Activated naive CD4-positive, alpha-beta T cell (primary cell): ENCODE data around the gene LRFN2.

Source experiments
- DNase-seq, 4 experiments: peaks; one replicate each; lab custom pipeline; 2025; lab: John Stamatoyannopoulos, UW

Gene LRFN2

DNA sequence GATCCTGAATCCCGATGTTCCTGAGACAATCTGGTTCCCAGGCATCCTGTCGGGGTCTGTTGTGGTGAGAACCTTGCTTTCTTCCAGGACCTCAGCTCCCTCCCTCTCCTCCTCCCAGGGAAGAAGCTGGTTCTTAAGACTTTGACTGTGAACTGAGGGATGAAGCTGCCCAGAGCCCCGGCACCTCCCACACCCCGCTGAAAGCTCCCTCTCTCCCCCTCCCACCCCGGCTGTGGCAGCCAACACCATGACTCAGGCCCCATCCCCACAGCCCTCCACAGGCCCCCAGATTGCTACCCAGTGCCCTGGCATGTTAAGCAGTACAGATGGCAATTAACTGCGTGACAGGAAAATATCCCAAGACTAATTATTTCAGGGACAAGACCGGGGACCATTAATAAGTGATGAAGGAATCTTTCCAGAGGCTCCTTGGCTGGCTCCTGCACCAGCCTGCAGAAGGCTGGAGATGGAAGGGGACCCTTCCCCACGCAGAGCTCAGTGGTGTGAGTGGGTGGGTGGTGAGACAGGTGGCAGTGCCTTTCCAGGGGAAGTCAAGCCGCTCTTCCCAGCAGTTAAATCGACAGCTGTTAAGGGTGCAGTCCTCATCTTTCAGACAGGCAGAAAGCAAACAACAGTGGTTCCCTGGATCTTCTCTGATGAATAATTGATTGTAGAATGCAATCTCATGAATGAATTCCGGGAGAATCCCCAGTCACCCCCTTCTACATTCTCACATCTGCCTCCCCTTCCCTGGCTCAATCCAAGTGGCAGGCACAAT, 237.9 kb downstream of the LRFN2 start:
- DNase-seq = no peak

DNA sequence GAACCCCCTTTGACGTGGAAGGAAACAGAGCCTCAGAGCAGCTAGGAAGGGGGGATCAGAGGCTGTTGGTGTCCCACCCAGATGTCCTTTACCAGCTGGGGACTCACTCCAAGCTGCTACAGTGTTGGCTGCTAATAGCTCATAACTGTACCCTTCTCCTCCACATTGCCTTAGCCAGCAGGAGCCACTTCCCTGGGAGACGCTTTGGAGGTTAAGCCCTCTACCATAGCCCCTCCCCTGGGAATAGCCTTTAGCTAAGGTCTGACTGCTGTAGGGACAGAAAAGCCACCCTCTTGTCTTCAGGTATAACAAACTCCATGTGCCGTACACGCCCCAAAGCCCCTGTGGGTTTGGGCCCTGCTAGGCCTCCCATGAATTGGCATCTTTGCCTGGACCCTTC, 238.6 kb downstream of the LRFN2 start:
- DNase-seq = no peak

GRCh38 chr6:40347571-40348011, 239.6 kb downstream of the LRFN2 start:
- DNase-seq = no peak

DNA sequence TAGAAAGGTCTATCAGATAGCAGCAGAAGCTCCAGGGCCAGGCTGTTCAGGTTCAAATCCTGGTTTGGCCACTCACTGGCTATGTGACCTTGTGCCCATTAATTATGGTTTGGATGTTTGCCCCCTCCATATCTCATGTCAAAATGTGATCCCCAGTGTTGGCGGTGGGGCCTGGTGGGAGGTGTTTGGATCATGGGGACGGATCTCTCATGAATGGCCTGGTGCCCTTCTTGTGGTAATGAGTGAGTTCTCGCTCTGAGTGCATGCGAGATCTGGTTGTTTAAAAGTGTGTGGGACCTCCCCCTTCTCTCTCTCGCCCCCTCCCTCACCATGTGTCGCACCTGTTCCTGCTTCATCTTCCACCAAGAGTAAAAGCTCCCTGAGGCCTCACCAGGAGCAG, 240.9 kb downstream of the LRFN2 start:
- DNase-seq = no peak

DNA sequence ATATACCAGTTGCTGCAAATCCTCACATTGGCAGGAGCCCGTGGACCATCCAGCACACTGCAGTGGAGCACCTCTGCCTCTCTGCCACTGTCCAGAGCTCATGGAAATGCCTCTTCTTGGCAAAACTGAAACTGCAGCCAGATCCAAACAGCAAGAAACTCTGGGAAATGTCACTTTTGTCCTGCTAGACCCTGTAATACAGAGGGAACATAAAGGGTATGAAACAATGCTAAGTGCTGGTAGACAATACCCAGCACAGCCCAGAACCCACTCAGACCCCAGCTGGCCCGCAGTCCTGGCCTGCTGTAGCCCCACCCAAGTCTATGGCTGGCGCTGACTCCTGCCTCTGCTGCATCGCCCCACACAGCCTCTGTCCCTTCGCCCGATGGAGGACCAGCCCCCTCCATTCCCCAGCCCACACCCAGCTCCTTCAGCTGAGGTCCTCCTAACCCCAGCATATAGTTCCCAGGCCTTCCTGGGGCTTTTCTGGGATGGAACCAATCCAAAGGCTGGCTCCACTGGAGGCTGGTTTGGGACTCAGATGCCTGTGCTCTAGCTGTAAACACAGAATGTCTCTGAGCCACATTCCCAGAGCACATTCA, 242.5 kb downstream of the LRFN2 start:
- no peak for DNase-seq

DNA sequence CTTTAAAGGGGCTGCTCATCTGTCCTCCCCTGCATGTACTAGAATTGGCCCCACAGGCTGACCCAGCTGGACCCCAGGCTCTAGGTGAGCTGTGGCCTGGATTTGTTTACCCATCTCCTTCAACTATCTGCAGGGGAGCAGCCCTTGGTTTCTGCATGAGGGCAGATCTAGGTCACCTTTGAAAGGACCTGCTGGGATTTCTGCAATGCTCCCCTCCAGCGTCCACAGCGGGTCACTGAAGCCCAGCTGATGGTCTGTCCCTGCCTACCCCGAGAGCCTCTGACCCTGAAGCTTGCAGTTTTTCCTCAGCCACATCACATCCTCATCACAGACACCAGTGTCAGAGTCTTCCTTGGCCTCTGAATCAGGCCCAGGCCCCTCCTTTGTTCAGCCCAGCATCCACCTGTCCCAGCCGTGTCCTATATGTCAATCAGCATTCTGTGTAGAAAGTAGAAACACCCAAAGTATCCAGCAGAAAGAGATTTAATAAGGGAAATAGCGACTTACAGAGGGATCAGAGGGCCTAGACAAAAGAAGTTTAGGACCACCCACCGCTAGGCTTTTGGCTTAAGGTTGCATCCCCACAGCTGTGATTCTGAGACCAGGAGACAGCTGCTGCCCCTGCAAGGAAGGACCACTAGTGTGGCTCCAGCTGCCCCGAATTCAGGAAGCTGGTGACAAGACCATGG, 243.1 kb downstream of the LRFN2 start:
- DNase-seq = no peak

- DNase-seq = no peak
Measured at GRCh38 chr6:40343318-40343876, 243.8 kb downstream of the LRFN2 start.

GRCh38 chr6:40342723-40343122, 244.4 kb downstream of the LRFN2 start:
- no peak for DNase-seq

DNA sequence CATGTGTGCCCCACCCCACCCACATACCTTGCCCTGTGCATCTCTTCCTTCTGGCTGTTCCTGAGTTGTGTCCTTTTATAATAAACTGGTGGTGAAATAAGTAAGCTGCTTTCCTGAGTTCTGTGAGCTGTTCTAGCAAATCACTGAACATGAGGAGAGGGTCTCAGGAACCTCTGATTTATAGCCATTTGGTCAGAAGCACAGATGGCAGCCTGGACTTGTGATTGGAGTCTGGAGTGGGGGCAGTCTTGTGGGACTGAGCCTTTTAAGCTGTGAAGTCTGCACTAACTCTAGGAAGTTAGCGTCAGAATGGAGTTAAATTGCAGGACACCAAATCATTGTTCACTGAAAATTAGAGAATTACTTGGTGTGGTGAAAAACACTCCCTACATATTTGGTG, 245.4 kb downstream of the LRFN2 start:
- DNase-seq = no peak
